ENCODE data around the gene PLA2G2E.
"Not testable (repeated sequence)": the region's sequence is repeated elsewhere in the genome, so short reads cannot be mapped to it uniquely, and the experiment has no call there.

PLA2G2E gene

DNA sequence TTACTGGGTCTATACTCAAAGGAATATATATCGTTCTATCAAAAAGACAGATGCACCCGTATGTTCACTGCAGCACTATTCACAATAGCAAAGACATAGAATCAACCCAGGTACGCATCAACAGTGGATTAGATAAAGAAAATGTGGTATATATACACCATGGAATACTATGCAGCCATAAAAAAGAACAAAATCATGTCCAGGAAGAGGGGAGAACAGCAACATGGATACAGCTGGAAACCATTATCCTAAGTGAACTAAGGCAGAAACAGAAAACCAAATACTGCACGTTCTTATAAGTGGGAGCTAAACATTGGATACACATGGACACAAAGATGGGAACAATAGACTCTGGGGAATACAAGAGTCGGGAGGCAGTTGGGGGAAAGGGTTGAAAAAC is 42.6 kb downstream of the PLA2G2E start:
- not testable (repeated sequence) for DNase-seq

DNA sequence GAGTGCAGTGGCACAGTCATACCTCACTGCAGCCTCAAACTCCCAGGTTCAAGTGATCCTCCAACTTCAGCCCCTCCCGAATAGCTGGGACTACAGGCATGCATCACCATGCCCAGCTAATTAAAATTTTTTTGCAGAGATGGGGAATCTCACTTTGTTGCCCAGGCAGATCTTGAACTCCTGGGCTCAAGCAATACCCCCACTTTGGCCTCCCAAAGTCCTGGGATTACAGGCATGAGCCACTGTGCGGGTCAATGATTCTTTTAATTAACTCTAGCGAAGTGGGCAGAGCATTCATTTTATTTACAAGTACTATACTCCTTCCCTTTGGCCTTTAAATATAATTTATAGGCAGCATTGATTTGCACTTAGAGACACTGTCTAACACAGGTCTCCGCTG is 43.8 kb downstream of the PLA2G2E start:
- no peak for DNase-seq

DNA sequence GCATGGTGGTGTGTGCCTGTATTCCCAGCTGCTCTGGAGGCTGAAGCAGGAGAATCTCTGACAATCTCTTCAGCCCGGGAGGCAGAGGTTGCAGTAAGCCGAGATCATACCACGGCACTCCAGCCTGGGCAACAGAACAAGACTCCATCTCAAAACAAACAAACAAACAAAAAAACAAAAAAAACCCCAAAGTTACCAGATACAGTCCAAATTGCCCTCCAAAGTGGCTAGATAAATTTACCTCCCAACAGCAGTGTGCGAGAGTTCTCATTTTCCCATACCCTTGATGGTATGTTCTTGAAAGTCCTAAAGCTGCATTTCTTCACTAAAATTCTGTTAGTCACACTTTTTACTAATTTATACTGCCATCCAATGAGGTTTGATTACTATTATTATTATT is 44.2 kb downstream of the PLA2G2E start:
- no peak for DNase-seq

DNA sequence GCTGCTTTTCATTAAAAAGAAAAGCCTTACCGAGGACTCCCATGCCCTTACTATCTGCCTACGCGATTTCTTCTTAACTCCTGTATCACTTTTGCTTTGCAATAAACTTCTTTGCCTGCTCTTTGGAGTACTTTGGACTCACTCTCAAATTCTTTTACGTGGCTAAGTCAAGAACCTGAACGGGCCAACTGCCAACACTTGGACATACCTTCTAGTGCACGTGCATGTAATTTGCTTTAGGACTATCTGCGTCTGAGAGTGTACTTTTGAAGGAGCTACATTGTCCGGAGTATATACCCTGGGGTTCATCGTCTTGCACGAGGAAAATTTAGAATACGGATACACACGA is 44.8 kb downstream of the PLA2G2E start:
- DNase-seq = no peak

DNA sequence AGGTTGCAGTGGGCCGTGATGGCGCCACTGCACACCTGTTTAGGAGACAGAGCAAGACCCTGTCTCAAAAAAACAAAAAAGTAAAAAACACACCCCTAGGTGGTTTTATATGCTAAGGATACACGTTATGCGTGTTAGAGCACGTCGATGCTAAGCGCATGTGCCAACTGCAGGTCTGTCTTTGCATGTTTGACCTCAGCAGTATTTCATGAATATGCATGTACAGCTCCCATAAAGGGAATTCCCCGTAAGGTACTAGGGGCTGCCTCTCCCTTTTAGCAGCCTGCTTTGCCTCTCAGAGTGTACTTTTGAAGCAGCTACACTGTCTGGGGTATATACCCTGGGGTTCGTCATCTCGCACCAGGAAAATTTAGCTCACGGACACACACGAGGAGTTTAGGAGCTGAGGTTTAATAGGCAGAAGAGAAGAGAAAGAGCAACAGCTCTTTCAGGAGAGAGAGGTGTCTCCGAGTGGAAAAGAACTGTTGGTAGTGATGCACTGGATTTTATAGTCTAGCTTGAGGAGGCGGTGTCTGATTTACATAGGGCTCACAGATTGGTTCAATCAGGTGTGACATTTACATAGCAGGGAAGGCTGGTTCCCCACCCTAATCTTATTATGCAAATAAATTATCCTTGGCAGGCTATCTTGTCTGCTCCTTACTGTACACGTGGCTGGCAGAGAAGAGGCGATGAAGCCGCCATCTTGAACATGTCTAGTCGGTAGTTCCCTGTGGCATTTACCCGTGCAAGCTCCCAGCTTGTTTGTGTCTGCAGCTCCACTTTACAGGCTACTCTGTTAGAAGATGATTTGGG is 45.4 kb downstream of the PLA2G2E start:
- DNase-seq = peak; percentile 14

DNA sequence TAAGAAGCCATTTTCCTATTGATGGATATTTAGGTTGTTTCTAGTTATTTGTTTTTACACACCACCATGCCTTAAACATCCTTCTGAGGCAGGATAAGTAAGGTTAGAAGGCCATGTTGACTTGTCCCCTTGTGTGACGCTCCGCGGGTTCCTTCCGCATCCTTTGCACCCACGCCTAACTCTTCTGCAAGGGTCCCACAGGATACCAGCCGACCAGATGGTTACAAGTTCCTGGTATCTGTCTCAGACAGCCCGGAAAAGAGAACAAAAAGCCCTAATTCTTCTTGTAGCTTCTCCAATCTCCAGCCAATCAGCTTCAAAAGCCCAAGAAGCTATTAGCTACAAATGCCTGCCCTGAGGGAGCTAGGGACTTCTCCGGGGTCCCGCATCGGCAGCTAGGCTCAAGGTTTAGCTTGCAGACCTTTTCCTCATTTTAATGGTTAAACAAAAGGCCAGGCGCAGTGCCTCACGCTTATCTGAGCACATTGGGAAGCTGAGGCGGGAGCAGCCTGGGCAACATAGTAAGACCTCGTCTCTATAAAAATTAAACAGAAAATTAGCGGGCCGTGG is 46.2 kb downstream of the PLA2G2E start:
- DNase-seq = no peak

DNA sequence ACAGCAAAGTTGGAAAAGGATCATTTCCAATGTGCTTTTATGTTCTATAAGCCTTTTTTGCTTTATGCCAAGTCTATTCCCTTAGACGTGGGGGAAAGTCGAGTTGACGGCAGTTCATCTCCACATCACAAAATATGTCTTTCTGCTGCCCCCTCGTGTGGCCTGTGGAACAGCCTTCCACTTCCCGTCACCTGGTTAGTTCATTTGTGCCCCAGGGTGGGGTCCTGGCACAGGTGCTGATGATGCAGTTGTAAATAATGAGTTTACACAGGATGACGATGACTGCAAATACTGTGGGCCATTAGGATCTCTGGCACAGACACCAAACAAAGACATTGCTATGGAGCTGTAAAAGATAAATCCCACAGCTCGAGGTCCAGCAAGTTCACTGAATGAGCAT is 51.2 kb downstream of the PLA2G2E start:
- DNase-seq = no peak
